PFSK-1 (cell line): ENCODE measurements around the gene MEGF6.
A peak's percentile ranks its signal among the peaks of the same experiment; 100 is the strongest.

ENCODE experiments used
- FOXP2 ChIP-seq: optimal IDR thresholded peaks from 2 replicates; pipeline ENCODE3; 2011; ENCODE audit warnings: borderline replicate concordance, control low read depth, inconsistent platforms; ENCODE audit not compliant: insufficient read depth; ENCODE audit errors: extremely low read length, extremely low read depth
- POLR2AphosphoS5 ChIP-seq: IDR thresholded peaks from 2 replicates; pipeline ENCODE4 v1.6.1; 2012; ENCODE audit warnings: low read depth, mild to moderate bottlenecking, control low read depth, low read length, moderate library complexity
- SIN3A ChIP-seq: IDR thresholded peaks from 2 replicates; pipeline ENCODE4 v1.6.1; 2012; ENCODE audit warnings: mild to moderate bottlenecking, low read length, moderate library complexity, borderline replicate concordance; ENCODE audit not compliant: insufficient read depth
- TAF1 ChIP-seq: IDR thresholded peaks from 2 replicates; pipeline ENCODE4 v1.6.1; 2012; ENCODE audit warnings: low read length, control low read depth, borderline replicate concordance; ENCODE audit not compliant: insufficient read depth
- TF ChIP-seq, protein P1 (sequence below), 2 experiments: IDR thresholded peaks; 2 replicates each; pipeline versions ENCODE4 v1.6.1 to v1.8.0; 2011 to 2012; ENCODE audit warnings: low read depth in 2 of 2, low read length in 2 of 2, control low read depth in 1 of 2, inconsistent platforms in 1 of 2, mild to moderate bottlenecking in 1 of 2, moderate library complexity in 1 of 2; ENCODE audit not compliant: insufficient read depth in 1 of 2

MEGF6 gene

DNA sequence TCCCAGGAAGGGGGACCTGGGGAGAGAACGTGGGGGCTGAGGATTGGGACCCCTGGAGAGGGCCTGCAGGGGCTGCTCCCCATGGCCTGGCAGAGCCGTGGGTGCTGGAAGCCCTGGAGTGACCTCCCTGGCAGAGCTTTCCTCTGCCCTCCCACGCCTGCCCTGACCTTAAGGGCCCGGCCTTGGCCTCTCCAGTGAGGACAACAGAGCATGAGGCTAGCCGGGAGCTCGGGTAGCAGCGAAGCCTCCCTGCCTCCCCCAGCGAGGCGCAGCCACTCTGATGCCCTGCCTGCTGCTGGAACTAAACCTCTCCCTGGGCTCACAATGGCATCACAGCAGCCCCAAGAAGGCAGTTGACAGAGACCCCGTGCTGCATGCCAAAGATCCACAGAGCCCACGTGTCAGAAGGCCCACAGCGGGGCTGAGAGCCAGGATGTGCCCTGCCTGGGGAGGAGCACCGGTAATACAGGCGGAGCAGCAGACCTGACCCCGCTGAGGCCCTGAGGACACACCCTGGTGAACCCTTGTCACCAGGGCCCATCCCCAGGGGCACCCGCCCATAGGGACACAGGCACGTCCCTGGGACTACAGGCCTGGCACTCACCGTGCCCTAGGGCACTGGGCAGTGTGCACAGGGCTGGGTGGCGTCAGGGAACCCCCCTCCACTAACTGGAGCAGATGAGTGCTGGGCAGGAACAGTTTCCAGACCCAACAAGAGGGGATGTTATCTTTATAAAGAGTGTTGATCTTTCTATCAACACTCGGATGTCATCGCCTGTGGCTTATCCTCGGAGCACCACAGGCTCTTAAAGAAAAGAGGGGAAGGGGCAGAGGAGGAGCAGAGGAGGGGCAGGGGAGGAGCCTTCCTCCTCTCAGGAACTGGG, 108.4 kb downstream of the MEGF6 start:
- no peak for TF ChIP-seq FOXP2
- no peak for TF ChIP-seq TAF1
- TF ChIP-seq, protein P1, sequence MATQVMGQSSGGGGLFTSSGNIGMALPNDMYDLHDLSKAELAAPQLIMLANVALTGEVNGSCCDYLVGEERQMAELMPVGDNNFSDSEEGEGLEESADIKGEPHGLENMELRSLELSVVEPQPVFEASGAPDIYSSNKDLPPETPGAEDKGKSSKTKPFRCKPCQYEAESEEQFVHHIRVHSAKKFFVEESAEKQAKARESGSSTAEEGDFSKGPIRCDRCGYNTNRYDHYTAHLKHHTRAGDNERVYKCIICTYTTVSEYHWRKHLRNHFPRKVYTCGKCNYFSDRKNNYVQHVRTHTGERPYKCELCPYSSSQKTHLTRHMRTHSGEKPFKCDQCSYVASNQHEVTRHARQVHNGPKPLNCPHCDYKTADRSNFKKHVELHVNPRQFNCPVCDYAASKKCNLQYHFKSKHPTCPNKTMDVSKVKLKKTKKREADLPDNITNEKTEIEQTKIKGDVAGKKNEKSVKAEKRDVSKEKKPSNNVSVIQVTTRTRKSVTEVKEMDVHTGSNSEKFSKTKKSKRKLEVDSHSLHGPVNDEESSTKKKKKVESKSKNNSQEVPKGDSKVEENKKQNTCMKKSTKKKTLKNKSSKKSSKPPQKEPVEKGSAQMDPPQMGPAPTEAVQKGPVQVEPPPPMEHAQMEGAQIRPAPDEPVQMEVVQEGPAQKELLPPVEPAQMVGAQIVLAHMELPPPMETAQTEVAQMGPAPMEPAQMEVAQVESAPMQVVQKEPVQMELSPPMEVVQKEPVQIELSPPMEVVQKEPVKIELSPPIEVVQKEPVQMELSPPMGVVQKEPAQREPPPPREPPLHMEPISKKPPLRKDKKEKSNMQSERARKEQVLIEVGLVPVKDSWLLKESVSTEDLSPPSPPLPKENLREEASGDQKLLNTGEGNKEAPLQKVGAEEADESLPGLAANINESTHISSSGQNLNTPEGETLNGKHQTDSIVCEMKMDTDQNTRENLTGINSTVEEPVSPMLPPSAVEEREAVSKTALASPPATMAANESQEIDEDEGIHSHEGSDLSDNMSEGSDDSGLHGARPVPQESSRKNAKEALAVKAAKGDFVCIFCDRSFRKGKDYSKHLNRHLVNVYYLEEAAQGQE (IDR thresholded peaks at IDR 0.05; ENCODE audit: insufficient read depth in 1 of 2, low read depth in 2 of 2, low read length in 2 of 2) = no peak
- no peak for TF ChIP-seq SIN3A
- no peak for TF ChIP-seq POLR2AphosphoS5

DNA sequence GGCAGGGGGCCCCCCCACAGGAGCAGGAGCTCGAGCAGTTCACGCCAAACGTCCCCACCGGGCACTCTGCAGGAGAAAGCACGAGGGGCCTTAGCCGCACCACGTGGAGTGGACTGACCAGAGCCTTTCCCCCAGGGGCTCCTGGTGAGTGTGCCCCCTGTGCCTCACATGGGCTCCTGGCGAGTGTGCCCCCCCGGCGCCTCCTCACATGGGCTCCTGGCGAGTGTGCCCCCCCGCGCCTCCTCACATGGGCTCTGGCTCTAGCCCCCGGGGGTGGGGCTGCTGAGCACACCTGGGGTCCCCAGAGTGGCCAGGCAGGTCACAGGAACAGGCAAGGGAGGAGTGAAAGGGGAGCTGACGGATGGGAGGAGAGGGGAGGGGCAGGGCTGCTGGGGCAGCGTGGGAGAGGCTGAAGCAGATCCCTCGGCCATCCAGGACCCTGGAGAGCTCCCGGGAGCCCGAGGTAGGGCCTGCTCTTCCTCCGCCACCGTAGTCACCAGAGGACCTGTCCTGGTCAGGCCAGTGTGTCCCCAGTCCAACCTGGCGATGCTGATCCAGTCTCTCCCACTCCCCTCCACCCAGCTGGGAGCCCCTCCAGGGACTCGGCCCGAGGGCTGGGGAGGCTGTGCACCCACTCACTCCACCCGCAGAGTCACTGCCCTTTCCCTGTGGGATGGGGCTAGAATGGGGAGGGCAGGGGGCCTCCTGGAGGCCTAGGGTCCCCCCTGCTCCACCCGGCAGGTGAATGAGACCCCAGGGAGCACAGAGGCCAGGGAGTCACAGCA, 109.3 kb downstream of the MEGF6 start:
- TF ChIP-seq SIN3A (no peak), TAF1 (no peak)
- TF ChIP-seq, protein P1 (IDR thresholded peaks at IDR 0.05; ENCODE audit: insufficient read depth in 1 of 2, low read depth in 2 of 2, low read length in 2 of 2) = peak; percentile 89 to 94

DNA sequence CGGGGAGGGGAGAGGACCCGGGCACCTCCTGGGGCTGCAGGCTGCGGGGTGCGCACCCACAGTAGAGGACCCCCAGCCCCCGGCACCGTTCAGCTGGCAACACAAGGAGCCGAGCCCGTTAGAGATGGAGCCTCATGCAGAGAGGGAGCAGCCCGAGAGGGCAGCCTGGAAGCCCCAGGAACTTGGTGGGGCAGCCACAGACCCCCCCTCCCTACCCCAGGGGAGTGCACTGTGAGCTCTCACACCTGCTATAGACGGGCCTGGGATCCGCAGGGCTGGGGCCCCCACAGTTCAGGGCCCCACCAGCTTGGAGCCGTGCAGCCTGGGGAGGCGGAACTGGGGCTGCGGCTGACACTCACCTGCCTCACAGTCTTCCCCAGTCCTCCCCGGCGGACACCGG, 109.9 kb downstream of the MEGF6 start:
- TF ChIP-seq, protein P1 (IDR thresholded peaks at IDR 0.05; ENCODE audit: insufficient read depth in 1 of 2, low read depth in 2 of 2, low read length in 2 of 2) = no peak
- TF ChIP-seq TAF1 (no peak), POLR2AphosphoS5 (no peak), SIN3A (no peak), FOXP2 (no peak)

DNA sequence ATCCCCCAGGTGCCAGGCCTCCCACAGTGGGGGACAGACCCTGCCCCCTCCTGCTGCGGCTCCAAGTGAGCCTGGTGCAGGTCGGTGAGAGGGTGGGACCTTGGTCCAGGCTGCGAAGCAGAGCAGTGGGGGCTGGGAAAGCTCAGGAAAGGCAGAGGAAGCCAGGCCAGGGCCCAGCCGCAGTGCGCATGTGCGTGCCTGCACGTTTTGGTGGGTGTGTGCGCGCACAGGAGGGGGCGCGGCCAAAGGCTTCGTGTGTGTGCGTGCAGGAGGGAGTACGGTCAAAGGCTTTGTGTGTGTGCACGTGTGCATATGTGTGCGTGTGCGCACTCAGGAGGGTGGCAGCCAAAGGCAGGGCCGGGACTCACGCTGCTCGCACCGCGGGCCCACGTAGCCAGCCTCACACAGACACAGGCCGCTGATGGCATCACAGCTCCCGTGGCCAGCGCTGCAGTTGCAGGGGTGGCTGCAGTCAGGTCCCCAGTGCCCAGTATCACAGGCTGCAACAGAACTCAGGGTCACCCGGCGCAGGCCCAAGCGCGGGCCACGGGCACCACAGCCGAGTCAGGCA, 111.0 kb downstream of the MEGF6 start:
- no peak for TF ChIP-seq SIN3A
- TF ChIP-seq TAF1 = no peak
- TF ChIP-seq FOXP2 = no peak
- no peak for TF ChIP-seq POLR2AphosphoS5
- TF ChIP-seq, protein P1 (IDR thresholded peaks at IDR 0.05; ENCODE audit: insufficient read depth in 1 of 2, low read depth in 2 of 2, low read length in 2 of 2) = no peak
